ENCODE measurements around the gene UPF1.

GRCh38 chr19:18894254-18895037 lies 62.7 kb downstream of the UPF1 start:
- TF ChIP-seq, protein P1, sequence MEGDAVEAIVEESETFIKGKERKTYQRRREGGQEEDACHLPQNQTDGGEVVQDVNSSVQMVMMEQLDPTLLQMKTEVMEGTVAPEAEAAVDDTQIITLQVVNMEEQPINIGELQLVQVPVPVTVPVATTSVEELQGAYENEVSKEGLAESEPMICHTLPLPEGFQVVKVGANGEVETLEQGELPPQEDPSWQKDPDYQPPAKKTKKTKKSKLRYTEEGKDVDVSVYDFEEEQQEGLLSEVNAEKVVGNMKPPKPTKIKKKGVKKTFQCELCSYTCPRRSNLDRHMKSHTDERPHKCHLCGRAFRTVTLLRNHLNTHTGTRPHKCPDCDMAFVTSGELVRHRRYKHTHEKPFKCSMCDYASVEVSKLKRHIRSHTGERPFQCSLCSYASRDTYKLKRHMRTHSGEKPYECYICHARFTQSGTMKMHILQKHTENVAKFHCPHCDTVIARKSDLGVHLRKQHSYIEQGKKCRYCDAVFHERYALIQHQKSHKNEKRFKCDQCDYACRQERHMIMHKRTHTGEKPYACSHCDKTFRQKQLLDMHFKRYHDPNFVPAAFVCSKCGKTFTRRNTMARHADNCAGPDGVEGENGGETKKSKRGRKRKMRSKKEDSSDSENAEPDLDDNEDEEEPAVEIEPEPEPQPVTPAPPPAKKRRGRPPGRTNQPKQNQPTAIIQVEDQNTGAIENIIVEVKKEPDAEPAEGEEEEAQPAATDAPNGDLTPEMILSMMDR (IDR thresholded peaks at IDR 0.05; ENCODE audit: insufficient read depth, low read length): no peak
- no peak for TF ChIP-seq GABPA (IDR thresholded peaks at IDR 0.05; ENCODE audit: low read depth)
- no peak for TF ChIP-seq POLR2AphosphoS5 (IDR thresholded peaks at IDR 0.05; ENCODE audit: low read depth)

Data from HL-60 (cell line).